Hepatocyte (in vitro differentiated cells): ENCODE data around the gene KRCC1.

Source experiments
- CTCF ChIP-seq: fragments of 200-600 bp; sonication (generic); IDR thresholded peaks from 2 replicates; pipeline ENCODE4 v1.5.1; 2016; ENCODE audit warnings: antibody characterized with exemption, mild to moderate bottlenecking; ENCODE audit not compliant: poor library complexity
- EZH2phosphoT487 ChIP-seq: fragments of 200-600 bp; sonication (generic); IDR thresholded peaks from one replicate; pipeline ENCODE4 v1.6.1; 2018; ENCODE audit warnings: antibody characterized with exemption, mild to moderate bottlenecking, low read depth, moderate library complexity; ENCODE audit not compliant: unreplicated experiment, severe bottlenecking

DNA sequence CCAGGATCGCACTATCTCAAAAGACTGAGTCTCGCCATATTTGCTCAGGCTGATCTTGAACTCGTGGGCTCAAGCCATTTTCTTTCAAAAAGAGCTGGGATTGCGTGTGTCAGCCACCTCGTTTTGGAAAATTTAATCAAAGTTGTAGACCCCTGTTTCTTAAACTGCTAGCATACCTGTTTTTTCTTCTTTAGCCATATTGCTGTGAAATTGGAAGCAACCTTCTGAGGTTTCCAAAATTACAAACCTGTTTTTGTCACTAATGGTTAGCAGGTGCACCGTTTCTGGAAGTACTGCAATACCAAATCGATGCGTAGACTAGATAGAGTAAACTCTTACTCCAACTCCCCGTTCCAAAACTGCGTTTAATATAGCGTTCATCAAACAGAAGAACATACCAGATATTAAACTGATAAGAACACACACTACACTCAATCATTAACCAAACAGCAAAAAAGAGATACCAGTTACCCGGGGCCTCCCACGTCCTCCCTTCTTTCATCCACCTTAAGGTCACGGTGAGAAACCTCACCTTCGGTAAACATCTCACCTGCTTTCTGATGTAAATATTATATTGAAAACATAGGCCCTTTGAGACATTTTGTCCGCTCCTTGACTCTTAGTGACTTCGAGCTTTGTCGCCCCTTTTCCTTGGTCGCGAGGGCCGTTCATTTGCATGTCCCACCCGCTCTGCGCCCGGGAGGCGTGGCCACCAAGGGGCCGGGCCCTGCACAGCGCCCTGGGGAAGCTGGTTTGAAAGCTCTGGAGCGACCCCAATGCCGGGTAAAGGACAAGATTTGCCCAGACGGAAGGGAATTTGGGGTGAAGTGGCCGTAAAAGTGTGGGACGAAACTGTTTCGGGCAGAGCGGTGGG is 39.3 kb downstream of the KRCC1 start, which contains the start of gene RNU2-63P:
- TF ChIP-seq CTCF (no peak), EZH2phosphoT487 (no peak)
